Uterus (tissue), 4 donors: ENCODE results near the gene KLC1. TPM values are rescaled to one million over a fixed set of nuclear protein-coding genes. Genes with fewer than 3 reads are reported as not detected.

Source experiments
- DNase-seq, 2 donors: peaks; one replicate each; pipeline ENCODE4 v3.0.0-alpha.2; 2019 to 2020
- H3K27ac ChIP-seq, 2 donors: fragments of 200-600 bp; sonication (generic); 1 replicate in 1 of 2; 2 replicates in 1 of 2; pipeline ENCODE4 v1.5.1; 2016 to 2018
- H3K27me3 ChIP-seq, 2 donors: fragments of 200-600 bp; sonication (generic); one replicate each; pipeline ENCODE4 v1.5.1; 2018 to 2019; ENCODE audit warnings: control low read depth in 1 of 2
- H3K36me3 ChIP-seq, 2 donors: fragments of 200-600 bp; sonication (generic); one replicate each; pipeline ENCODE4 v1.5.1; 2019; ENCODE audit warnings: control low read depth in 1 of 2
- H3K4me1 ChIP-seq, 2 donors: fragments of 200-600 bp; sonication (generic); one replicate each; pipeline ENCODE4 v1.5.1; 2018 to 2019; ENCODE audit warnings: control low read depth in 1 of 2
- H3K4me3 ChIP-seq, 2 donors: fragments of 200-600 bp; sonication (generic); 1 replicate in 1 of 2; 2 replicates in 1 of 2; pipeline ENCODE4 v1.5.1; 2018 to 2019; ENCODE audit warnings: mild to moderate bottlenecking in 1 of 2
- H3K9me3 ChIP-seq, 2 donors: fragments of 200-600 bp; sonication (generic); one replicate each; pipeline ENCODE4 v1.5.1; 2019; ENCODE audit warnings: control low read depth in 1 of 2
- CTCF ChIP-seq, 4 experiments: fragments of 200-600 bp in 2 of 4; fragments of 450-650 bp in 2 of 4; sonication (generic) in 2 of 4; IDR thresholded peaks; one replicate each; pipeline ENCODE4 v1.5.1; 2016 to 2019; ENCODE audit warnings: antibody characterized with exemption in 4 of 4, mild to moderate bottlenecking in 2 of 4, moderate library complexity in 1 of 4
- POLR2A ChIP-seq, 2 donors: fragments of 450-650 bp; IDR thresholded peaks; one replicate each; pipeline ENCODE4 v1.6.1; 2016; ENCODE audit warnings: antibody characterized with exemption in 2 of 2, mild to moderate bottlenecking in 1 of 2, moderate library complexity in 1 of 2
- intact Hi-C: fragments of 100-400 bp; cut with DNase I; formaldehyde crosslinking; loops from one replicate; pipeline ENCODE4 v1.15.1; 2023; ENCODE audit warnings: low total_unique reads
- total RNA-seq, 4 donors: library from RNA; depleted of rRNA in 3 of 4; stranded (reverse); fragments of >200 nt in 3 of 4; gene quantifications; one replicate each; pipeline versions ENCODE4 v1.1.0 to v1.2.4, GENCODE V29; 2014 to 2023
- donor health status: DM: yes; HTN: yes; CAD: no.

Gene KLC1
- total RNA-seq, 4 donors from 2014 or later, result 130 to 459 (median 285) TPM

GRCh38 chr14:103726474-103726873 lies 97.5 kb downstream of the KLC1 start:
- DNase-seq, result no peak
- no peak for TF ChIP-seq CTCF (IDR thresholded peaks at IDR 0.05)
- TF ChIP-seq POLR2A (IDR thresholded peaks at IDR 0.05), result no peak
- no peak overlapping the region for H3K27ac ChIP-seq
- no peaks in the 10 kb centered on the region for H3K27me3 ChIP-seq
- H3K4me3 ChIP-seq, result no peak overlapping the region
- peaks cover 0 to 18% of the 10 kb centered on the region in 2 donors for H3K4me1 ChIP-seq
- intact Hi-C loops, result no loop called here
- H3K36me3 ChIP-seq, result no peaks in the 10 kb centered on the region
- H3K9me3 ChIP-seq, result no peaks in the 10 kb centered on the region

GRCh38 chr14:103727313-103727980 lies 98.4 kb downstream of the KLC1 start:
- no peak for DNase-seq
- H3K4me3 ChIP-seq, result no peak overlapping the region
- intact Hi-C loops, result no loop called here
- no peak overlapping the region for H3K27ac ChIP-seq
- TF ChIP-seq POLR2A (IDR thresholded peaks at IDR 0.05) (no peak), CTCF (IDR thresholded peaks at IDR 0.05) (no peak)
- peaks cover 0 to 18% of the 10 kb centered on the region in 2 donors for H3K4me1 ChIP-seq
- H3K27me3 ChIP-seq, result no peaks in the 10 kb centered on the region
- H3K9me3 ChIP-seq, result no peaks in the 10 kb centered on the region
- no peaks in the 10 kb centered on the region for H3K36me3 ChIP-seq

- no peak for TF ChIP-seq CTCF (IDR thresholded peaks at IDR 0.05)
- no peak for DNase-seq
- Histone ChIP-seq H3K4me3 (no peak overlapping the region), H3K36me3 (no peaks in the 10 kb centered on the region), H3K27me3 (no peaks in the 10 kb centered on the region), H3K4me1 (peaks cover 0 to 13% of the 10 kb centered on the region in 2 donors), H3K27ac (no peak overlapping the region), H3K9me3 (no peaks in the 10 kb centered on the region)
- intact Hi-C loops, result no loop called here
Observed at GRCh38 chr14:103728141-103728540, 99.1 kb downstream of the KLC1 start.

- Histone ChIP-seq H3K4me3 (no peak overlapping the region), H3K9me3 (no peaks in the 10 kb centered on the region), H3K27ac (no peak overlapping the region), H3K27me3 (no peaks in the 10 kb centered on the region), H3K36me3 (no peaks in the 10 kb centered on the region), H3K4me1 (peaks cover 0 to 8% of the 10 kb centered on the region in 2 donors)
- TF ChIP-seq CTCF (IDR thresholded peaks at IDR 0.05) (no peak), POLR2A (IDR thresholded peaks at IDR 0.05) (no peak)
- intact Hi-C loops, result no loop called here
- DNase-seq, result no peak
Observed at GRCh38 chr14:103728721-103729120, 99.7 kb downstream of the KLC1 start.

GRCh38 chr14:103729496-103730448 lies 100.8 kb downstream of the KLC1 start:
- DNase-seq, result no peak
- Histone ChIP-seq H3K4me3 (no peak overlapping the region), H3K9me3 (no peaks in the 10 kb centered on the region), H3K4me1 (peaks cover 0 to under 1% of the 10 kb centered on the region in 2 donors), H3K36me3 (no peaks in the 10 kb centered on the region), H3K27me3 (no peaks in the 10 kb centered on the region), H3K27ac (no peak overlapping the region)
- intact Hi-C loops, result no loop called here
- no peak for TF ChIP-seq CTCF (IDR thresholded peaks at IDR 0.05)
- no peak for TF ChIP-seq POLR2A (IDR thresholded peaks at IDR 0.05)
